ENCODE results near the gene SLC38A2. TPM values are rescaled to one million over a fixed set of nuclear protein-coding genes. Genes with fewer than 3 reads are reported as not detected.

The SLC38A2 gene
- total RNA-seq, 2 donors from 2014 or later: 122 to 202 TPM

DNA sequence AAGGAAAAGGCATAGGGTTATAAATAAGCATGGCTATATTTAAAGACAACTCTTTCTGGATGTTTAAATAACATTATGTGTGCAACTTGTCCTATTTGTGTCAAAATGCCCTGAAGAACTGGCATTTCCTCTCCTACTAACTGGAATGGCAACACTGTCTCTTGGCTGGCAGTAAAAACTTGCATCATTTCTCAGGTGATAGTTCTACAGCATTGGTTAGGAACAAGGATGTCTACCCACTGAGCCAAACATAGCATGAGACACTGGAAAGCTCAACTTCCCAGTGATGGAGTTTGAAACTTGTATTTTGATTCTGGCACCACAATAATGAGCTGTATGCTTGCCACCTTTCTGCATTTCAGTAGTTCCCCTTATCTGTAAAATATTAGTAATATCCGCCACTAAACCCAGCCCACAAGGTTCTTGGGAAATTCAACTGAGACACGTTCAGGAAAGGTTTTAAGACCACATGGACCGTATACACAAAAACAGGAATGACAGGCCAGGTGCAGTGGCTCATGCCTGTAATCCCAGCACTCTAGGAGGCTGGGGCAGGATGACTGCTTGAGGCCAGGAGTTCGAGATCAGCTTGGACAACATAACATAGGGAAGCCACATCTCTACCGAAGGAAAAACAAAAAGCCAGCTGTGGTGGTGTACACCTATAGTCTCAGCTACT lies 5.1 kb downstream of the SLC38A2 start:
- intact Hi-C loops (cut with DNase I): no loop called here
- DNase-seq: no peak
- no peak for ATAC-seq

DNA sequence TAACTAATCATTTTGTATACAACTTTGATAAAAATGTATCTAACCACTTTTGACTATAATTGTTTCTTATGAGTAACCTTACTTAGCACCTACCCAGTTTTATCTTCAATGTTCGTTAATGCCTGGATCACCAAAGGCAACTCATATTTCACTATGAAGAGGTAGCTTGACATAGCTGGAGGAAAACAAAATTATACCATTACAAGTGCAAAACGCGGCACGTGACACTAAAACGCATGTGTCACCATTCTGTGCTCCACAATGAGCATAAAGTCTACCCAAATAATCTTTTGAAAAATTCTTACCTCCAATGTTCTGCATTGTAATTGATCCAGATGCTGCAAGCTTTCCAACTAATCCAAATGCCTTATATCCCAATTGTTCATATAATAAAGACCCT lies 5.8 kb downstream of the SLC38A2 start:
- no peak for DNase-seq
- intact Hi-C loops (cut with DNase I): no loop called here
- no peak for ATAC-seq

DNA sequence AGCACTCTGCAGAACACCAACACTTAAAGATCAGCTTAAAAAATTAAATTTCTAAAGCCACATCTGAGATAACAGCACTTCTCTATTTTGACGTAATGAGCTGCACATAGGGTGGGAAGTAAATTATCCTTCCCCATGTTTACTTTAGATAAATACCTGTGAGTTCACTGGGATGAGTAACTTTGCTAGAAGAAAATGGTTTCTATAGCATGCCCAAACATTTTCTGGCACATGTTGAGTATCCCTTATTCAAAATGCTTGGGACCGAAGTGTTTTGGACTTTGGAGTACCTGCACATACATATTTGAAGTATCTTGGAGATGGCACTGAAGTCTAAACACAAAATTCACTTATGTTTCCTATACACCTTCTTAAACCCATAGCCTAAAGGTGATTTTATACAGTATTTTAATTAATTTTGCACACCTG lies 6.6 kb downstream of the SLC38A2 start:
- intact Hi-C loops (cut with DNase I): no loop called here
- DNase-seq (no peak), ATAC-seq (no peak)

DNA sequence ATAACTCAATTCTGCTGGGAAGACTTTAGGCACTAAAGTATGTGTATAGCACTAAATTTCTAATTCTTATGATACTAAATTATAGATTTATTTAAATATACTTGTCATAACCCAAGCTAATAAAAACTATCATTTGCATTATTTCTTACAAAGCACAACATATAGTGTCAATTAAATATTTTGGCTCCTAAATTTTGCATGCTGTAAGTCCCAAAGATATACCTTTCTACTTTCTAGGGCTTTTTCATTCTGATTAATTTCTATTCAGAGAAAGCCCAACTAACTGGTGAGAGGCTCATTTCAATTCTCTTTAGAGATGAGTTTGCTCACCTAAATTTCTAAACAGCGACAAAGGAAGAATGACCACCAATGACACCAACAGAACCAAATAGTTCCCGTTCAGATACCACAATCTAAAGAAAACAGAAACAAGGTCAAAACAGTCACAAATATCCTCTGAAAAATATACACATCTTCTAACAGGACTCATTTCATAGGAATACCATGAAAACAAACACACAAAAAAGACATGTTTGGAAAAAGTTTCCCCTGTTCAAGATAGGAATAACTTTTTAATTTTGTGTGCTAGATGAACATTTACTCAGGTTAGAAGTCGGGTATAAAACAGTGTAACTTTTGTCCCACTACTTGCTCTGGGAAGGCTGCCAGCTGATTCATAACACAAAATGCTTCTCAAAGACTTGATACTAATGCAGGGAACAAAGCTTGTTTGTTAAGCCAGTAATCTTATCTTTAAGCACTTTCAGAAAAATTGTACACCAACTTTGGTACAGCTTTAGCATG lies 7.6 kb downstream of the SLC38A2 start:
- DNase-seq: peak; percentile 72
- peak; percentile 40 to 51 for ATAC-seq
- intact Hi-C loops (cut with DNase I): no loop called here

DNA sequence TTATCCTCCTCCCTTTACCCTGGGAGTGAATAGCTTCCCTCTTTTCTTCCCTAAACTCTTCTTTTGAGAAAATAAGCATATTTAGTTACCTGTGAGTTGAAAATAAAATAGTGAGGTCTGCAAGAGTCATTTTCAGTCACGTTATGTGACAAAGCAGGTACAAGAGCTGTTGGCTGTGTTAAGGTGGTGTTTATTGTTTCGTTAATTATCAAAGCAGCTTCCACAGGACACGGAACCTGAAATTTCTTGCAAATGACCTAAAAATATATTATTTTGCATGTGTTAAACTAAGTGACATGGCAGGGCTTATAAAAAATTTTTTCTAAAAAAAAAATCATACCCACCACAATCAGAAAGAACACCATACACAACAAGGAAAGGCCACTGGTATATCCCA lies 8.3 kb downstream of the SLC38A2 start:
- intact Hi-C loops (cut with DNase I): no loop called here
- ATAC-seq (no peak), DNase-seq (no peak)

DNA sequence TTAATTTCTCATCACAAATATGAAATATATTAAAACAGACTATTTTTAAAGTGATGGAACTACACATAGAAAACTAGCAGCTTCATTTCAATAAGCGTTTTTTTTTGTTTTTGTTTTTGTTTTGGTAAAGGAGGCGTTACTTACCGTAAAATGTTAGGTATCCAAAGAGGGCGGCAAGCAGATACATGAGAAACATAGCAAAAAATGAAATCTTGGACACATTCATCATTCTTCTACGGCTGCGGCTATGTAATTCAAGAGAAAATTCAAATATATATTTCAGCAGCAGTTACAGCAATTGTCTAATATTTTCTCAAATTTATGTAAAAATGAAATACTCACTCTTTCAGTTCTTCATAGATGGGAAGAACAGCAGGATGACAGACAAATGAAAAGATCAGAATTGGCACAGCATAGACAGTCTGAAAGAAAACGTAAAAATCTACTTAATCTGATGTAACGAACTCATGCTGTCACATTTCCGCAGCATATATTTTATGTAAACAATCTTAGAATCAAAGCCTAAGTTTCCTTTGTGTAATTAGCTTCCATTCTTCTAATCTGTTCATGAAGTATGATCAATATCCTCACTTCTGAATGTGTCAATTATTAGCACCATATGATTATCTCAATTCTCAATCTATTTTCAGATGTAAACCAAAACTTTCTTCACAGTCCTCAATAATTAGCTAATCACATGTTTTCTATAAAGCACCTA lies 8.8 kb downstream of the SLC38A2 start:
- no peak for DNase-seq
- ATAC-seq: no peak
- intact Hi-C loops (cut with DNase I): no loop called here

DNA sequence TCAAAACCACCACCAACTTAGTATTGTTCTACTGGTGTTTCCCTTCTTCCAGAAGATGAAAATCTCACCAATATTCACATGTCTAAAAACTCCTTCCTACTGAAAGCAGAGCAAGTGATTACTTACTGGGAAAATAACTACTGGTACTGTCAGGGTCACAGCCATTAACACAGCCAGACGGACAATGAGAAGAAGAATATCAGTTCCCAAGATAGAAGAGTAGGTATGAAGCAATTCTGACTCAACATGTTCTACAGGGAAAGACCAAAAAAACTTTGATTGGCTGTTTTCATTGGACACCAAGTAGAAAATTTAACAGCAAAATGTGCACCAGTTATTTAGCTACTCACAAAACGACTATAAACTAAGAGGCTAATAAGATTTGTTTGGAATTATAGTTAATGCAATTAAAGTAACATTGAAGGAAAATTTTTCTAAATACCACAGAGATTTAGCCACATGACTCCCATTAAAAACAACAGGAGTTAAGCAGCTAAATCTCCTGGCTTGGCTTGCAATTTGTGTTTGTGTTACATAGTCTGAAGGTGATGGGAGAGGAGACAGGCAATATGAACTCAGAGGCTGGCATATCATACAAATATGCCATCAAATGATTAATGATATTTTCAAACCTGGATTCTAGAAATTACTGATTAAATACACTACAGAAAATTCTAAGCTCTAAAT lies 9.5 kb downstream of the SLC38A2 start:
- DNase-seq (no peak), ATAC-seq (no peak)
- intact Hi-C loops (cut with DNase I): no loop called here

DNA sequence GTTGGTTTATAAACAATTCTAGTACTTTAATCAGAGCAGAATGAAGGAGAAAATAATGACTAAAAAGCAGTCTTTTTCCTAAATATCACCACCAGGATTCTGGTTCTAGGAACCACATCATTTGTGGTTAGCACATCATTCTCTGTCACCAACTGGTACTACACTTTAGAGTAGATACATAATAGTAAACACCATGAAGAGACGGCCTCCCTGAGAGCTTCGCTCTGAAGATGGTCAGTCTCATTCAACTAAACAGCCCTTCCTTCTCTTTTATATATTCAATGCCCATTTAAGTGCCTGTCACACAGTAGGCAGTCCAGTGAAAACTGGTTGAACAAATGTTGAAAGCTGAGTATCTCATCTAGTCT lies 10.9 kb downstream of the SLC38A2 start:
- intact Hi-C loops (cut with DNase I): no loop called here
- ATAC-seq (no peak), DNase-seq (no peak)

DNA sequence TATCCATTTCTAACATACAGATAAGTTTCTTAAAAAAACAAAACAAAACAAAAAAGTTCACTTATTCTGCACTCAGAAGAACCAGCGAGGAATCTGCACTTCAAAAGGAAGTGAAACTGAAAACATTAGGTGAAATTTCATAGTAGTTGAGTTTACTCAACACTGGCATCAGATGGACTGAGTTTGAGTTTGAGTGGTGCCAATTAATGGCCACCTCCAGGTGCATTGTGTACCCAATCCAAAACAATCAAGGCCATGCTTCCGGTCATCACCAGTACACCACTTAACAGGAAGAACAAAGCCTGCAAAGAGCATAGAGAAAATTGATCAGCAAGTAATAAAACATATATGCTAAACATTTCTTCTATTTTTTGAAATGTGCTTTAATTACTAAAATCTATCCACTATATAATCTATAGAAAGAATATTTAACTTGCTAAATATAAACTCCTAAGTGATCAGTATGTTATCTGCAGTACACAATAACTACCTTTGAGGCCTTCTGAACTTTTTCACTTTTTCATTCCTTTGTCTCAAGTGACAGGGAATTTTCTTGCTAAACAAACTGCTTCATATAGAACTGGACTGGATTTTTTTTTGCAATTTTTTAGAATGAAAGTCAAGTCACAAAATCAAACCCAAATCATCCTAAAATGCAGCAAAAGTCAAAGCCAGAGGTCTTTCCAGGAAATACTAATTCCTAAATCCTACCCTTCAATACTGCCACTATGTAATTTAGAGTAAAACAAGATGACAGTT lies 11.5 kb downstream of the SLC38A2 start:
- DNase-seq (no peak), ATAC-seq (no peak)
- intact Hi-C loops (cut with DNase I): no loop called here

DNA sequence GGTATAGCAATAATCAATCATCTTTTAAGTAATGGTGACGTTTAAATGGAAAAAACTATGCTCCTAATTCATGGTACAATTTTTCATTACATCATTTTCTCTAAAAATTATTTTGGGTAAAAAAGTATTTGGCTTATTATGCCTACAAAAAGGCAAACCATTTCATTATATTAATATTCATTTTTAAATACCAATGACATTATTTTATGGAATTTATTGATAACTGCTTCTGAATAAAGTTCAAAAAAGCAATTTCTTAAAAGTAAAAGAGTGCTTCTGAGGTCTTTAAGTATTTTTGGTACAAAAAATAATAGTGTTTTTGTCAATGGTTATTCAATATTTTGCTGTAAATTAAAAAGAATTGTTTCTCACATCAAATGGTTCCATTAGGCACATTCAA lies 12.2 kb downstream of the SLC38A2 start:
- ATAC-seq (no peak), DNase-seq (no peak)
- intact Hi-C loops (cut with DNase I): no loop called here

DNA sequence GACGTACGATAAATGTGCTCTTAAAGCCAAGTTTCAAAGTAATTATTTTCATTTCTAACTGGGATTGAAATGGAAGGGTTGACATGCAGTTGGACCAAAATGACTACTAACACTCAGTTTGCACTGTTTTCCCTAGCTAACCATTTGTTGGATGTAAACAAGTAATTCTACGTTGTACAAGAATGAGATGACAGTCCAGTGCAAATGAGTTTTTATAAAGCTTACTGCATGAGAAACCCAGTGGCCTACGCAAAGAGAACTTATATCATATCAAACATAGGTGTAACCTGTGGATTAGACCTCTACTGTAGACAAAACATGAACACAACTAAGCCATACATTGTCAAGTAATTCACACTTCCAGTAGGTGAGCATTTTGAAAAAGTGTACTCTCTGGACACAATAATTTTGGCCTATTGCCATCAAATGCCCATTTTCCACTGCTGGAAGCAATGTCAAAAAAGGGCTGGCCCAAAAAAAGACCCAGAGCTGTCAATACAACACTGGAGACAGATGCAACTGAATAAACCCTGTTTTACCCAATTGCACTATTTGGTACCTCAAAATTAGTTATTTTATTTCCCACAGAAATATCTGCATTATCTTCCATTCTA lies 12.8 kb downstream of the SLC38A2 start:
- intact Hi-C loops (cut with DNase I): no loop called here
- ATAC-seq (no peak), DNase-seq (no peak)

DNA sequence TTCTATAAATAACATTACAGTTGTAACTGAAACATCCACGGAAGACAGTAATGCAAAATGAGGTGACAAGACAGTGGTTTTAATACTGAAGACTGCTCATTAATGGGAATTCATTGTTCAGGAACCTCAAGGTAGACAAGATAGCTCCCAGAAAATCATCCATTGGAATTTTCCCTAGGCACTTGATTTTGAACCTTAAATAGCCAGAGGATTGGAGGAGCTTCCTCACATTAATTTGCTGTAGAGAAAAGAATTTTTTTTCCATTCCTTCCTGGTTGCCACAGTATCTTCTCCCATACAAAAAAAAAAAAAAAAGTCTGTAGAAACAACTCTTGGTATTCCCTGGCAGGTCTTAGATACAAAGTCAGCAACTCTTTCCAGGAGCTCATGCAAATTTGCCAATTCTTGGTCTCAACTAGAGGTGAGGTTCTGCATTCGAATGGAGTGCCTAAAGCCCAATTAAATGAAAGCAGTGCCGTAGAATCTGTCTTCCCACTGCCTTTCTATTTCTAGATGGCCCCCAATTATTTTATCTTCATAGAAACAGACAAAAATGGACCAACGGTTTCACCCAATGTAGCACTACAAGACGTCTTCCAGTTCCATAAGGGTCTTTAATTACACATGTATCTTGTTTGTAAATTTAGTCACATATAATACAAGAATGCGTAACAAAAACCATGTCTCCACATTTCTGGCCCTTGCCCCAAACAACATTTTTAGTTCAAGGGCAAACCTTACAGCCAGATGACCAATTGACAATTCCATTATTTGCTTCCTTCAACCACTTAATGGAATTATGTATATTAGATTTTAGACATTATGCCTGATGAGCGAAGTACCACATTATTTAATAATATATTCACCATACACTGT lies 13.5 kb downstream of the SLC38A2 start:
- intact Hi-C loops (cut with DNase I): no loop called here
- DNase-seq (no peak), ATAC-seq (no peak)

DNA sequence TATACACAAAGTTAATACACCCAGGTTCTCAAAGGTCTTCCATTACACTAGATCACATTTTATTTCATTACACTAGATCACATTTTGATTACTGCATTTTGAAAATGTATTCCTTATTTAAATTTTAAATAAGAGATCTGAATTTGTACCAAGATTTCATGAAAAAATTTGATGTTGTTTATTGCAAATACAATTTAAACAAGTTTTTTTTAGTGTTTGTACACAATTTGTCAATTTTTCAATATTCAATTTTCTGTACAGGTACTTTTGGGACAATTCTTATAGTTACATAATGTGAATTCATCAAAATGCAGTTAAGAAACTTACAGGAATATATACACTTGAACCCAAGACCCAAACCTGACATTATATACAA lies 14.3 kb downstream of the SLC38A2 start:
- intact Hi-C loops (cut with DNase I): no loop called here

DNA sequence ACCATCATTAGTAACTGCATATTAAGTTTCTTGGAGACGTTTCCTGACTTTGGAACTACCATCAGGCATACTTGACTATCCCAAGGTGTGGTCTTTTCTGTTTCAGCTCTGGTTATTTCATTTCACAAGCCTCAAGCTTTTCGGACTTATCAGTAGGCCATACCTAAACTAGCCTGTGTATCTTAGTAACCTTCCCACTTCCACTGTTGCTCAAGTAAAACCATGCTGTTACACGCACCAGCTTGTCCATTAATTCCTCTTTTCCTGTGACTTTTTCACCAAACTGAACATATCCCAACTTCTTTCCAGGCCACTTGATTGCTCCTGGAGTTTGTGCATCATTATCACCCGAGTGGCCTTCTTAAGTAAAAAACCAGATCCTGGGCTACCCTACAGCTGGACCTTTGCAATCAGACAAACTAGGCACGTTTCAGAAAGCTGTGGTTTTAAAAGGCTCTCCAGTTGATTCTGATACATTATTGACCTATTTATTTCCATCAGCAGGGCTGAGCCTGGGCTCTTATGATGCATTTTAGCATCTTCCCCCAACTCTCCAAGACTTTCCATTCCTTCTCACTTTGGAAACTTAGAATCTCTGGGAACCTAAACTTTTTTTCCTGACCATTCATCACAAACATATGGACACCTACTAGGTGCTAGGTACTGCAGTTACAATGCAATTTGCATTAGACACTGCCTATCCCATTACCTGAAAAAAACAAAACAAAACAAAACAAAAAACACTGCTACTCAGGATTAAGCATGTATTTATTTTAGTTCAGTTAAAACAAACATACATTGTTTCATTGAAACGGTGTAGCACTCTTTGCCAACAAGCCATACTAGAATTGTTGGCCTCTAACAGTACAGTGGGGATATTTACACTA lies 14.9 kb downstream of the SLC38A2 start:
- ATAC-seq (peak in 1 of 2 donors; percentile 45), DNase-seq (no peak)
- intact Hi-C loops (cut with DNase I): no loop called here

More for the DNA sequence above, 14.3 kb downstream of the SLC38A2 start:
- DNase-seq (no peak), ATAC-seq (no peak)

DNA sequence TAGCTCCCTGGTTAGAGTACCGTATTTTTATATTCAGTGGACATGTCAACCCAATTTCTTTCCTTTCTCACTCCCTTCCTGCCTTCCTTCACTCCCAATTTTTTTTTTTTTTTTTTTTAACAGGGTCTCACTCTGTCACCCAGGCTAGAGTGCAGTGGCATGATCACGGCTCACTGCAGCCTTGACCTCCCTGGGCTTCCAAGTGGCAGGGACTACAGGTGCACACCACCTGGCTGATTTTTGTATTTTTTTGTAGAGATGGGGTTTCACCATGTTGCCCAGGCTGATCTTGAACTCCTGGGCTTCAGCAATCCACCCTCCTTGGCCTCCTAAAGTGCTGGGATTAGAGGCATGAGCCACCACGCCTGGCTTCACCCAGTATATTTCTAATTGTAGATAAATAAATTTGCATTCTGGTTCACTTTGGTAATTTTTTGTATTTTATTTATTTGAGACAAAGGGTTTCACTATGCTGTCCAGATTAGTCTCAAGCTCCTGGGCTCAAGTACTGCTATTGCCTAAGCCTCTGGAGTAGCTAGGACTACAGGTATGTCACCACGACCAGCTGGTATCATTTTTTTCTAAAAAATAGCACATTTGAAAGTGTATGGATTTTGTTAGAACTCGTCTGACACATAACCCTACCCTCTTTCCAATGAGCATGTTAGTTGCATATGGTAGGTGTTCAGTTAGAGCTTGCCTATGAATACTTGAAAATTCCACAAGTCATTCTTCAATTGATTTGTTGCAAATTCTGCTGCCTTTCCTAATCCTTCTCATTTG lies 15.7 kb downstream of the SLC38A2 start:
- peak in 1 of 2 donors; percentile 50 for ATAC-seq
- intact Hi-C loops (cut with DNase I): no loop called here
- DNase-seq: no peak

DNA sequence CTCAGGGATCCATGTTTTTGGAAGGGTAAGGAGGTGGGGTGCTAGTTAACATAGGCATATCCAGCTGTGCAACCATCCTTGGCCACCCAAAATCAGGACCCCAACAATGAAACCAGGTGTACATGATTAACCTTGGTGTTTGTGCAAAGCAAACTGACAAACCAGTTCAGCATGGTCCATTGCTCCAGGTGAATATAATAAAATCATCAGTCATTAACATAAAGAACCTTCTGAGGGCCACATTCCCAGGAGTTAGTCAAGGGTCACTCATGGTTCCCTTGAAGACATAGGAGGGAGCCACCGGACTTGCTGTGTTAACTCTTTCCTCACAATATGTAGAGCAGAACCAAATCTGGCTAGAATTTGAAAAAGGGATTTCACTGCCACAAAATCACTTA lies 17.8 kb downstream of the SLC38A2 start:
- no peak for ATAC-seq
- DNase-seq: no peak
- intact Hi-C loops (cut with DNase I): loop anchor here in 1 of 2 donors (5.0 kb wide), 1 partner anchor 308 kb away; no protein-coding TSS in a partner anchor

All from left cardiac atrium (tissue), 4 donors.